Vagina (tissue), 2 donors: Measurements from ENCODE around the gene L3MBTL4. TPM values are rescaled to one million over a fixed set of nuclear protein-coding genes. Genes with fewer than 3 reads are reported as not detected.

ENCODE experiments used
- DNase-seq, 2 donors: peaks; one replicate each; pipeline ENCODE4 v3.0.0-alpha.2; 2017; ENCODE audit errors: extremely low spot score in 2 of 2
- H3K27ac ChIP-seq: fragments of 200-600 bp; sonication (generic); one replicate; pipeline ENCODE4 v1.5.1; 2019
- H3K27me3 ChIP-seq: fragments of 200-600 bp; sonication (generic); one replicate; pipeline ENCODE4 v1.5.1; 2019
- H3K36me3 ChIP-seq, 2 donors: fragments of 200-600 bp; sonication (generic); one replicate each; pipeline ENCODE4 v1.5.1; 2017 to 2019
- H3K4me1 ChIP-seq: fragments of 200-600 bp; sonication (generic); one replicate; pipeline ENCODE4 v1.5.1; 2019
- H3K4me3 ChIP-seq, 2 donors: fragments of 200-600 bp; sonication (generic); 1 replicate in 1 of 2; 2 replicates in 1 of 2; pipeline ENCODE4 v1.5.1; 2016 to 2019
- H3K9me3 ChIP-seq: fragments of 200-600 bp; sonication (generic); one replicate; pipeline ENCODE4 v1.5.1; 2019
- POLR2A ChIP-seq, 2 donors: fragments of 450-650 bp; IDR thresholded peaks; one replicate each; pipeline ENCODE4 v1.6.1; 2017; ENCODE audit warnings: antibody characterized with exemption in 2 of 2, mild to moderate bottlenecking in 2 of 2, moderate library complexity in 2 of 2
- POLR2AphosphoS5 ChIP-seq, 2 donors: sonication (generic); formaldehyde crosslinking; IDR thresholded peaks; one replicate each; pipeline ENCODE4 v1.9.0; 2017; ENCODE audit warnings: antibody characterized with exemption in 2 of 2, mild to moderate bottlenecking in 2 of 2, low read depth in 1 of 2; ENCODE audit not compliant: insufficient read depth in 1 of 2
- intact Hi-C: fragments of 100-400 bp; cut with DNase I; formaldehyde crosslinking; loops from one replicate; pipeline ENCODE4 v1.15.1; 2023
- total RNA-seq: library from RNA; depleted of rRNA; stranded (reverse); fragments of >200 nt; gene quantifications from one replicate; pipeline ENCODE4 v1.2.3, GENCODE V29; 2016
- TF ChIP-seq, protein P1 (sequence below), 3 experiments: fragments of 450-650 bp in 2 of 3; fragments of 200-600 bp in 1 of 3; sonication (generic) in 1 of 3; IDR thresholded peaks; one replicate each; pipeline ENCODE4 v1.5.1; 2017 to 2019; ENCODE audit warnings: antibody characterized with exemption in 3 of 3, mild to moderate bottlenecking in 2 of 3, moderate library complexity in 2 of 3

The L3MBTL4 gene
- total RNA-seq, 1 donor from 2014 or later: 9.6 TPM

GRCh38 chr18:6315517-6316331 is 99.0 kb downstream of the L3MBTL4 start:
- no peaks in the 10 kb centered on the region for H3K36me3 ChIP-seq
- no peaks in the 10 kb centered on the region for H3K27me3 ChIP-seq
- H3K4me3 ChIP-seq: no peak overlapping the region
- TF ChIP-seq POLR2AphosphoS5 (IDR thresholded peaks at IDR 0.05; ENCODE audit: insufficient read depth in 1 of 2, low read depth in 1 of 2) (no peak), POLR2A (IDR thresholded peaks at IDR 0.05) (no peak)
- TF ChIP-seq, protein P1, sequence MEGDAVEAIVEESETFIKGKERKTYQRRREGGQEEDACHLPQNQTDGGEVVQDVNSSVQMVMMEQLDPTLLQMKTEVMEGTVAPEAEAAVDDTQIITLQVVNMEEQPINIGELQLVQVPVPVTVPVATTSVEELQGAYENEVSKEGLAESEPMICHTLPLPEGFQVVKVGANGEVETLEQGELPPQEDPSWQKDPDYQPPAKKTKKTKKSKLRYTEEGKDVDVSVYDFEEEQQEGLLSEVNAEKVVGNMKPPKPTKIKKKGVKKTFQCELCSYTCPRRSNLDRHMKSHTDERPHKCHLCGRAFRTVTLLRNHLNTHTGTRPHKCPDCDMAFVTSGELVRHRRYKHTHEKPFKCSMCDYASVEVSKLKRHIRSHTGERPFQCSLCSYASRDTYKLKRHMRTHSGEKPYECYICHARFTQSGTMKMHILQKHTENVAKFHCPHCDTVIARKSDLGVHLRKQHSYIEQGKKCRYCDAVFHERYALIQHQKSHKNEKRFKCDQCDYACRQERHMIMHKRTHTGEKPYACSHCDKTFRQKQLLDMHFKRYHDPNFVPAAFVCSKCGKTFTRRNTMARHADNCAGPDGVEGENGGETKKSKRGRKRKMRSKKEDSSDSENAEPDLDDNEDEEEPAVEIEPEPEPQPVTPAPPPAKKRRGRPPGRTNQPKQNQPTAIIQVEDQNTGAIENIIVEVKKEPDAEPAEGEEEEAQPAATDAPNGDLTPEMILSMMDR (IDR thresholded peaks at IDR 0.05): no peak
- H3K9me3 ChIP-seq: peaks cover 6% of the 10 kb centered on the region
- H3K27ac ChIP-seq: no peak overlapping the region
- no peak for DNase-seq
- H3K4me1 ChIP-seq: no peaks in the 10 kb centered on the region
- intact Hi-C loops: no loop called here

DNA sequence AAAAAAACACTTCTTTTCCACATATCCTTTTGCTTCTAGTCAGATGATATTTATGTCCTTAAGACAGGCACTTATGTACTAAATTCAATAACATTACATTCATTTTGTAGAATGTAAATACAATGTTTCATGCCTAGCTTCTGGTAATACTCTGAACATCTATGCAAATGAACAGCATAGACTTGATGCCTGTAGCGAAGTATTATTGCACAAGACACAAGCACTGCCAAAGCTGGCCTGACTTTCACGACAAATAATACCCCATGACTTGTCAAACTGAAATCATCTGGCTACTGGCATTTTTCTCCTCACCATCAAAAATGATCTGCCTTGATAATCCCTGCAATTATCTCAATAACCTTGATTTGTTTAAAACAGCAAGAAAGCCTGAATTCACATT is 101.3 kb downstream of the L3MBTL4 start:
- intact Hi-C loops: no loop called here
- H3K4me1 ChIP-seq: no peaks in the 10 kb centered on the region

DNA sequence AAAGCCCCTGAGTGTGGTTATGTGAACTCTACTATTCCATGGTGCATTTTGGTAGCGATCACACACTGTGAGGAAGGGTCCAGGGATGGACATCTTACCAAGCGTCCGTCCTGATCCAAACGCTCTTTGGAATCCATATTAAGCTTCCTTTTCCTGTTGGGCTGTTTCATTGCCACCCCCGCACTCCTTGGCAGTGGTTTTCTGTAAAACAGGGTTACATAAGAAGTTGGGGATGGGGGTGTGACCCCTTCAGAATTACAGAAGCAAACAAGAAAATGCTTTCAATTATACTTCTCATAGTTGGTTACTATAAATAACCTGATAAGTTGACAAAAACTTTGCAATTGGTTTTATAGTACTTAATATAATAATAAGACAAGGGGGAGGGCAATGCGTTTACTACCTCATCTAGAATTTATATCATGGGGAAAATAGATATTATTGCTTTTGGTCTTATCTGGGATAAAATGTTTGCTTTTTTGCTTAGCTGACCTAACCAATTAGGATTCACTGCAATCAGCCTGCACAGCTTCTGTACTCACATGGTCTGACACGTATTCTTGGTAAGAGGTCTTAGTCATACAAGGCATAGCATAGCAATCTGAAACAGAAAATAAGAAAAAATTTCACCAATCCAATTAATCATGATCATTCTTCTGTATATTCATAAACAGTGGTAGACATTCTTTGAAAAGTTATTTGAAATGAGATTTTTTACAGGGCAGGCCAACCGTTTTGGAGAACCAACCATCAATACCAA is 103.1 kb downstream of the L3MBTL4 start:
- Histone ChIP-seq H3K4me3 (no peak overlapping the region), H3K9me3 (no peaks in the 10 kb centered on the region), H3K27ac (no peak overlapping the region), H3K4me1 (no peaks in the 10 kb centered on the region), H3K27me3 (no peaks in the 10 kb centered on the region), H3K36me3 (peaks cover 0 to 7% of the 10 kb centered on the region in 2 donors)
- intact Hi-C loops: no loop called here
- TF ChIP-seq POLR2AphosphoS5 (IDR thresholded peaks at IDR 0.05; ENCODE audit: insufficient read depth in 1 of 2, low read depth in 1 of 2): no peak
- no peak for TF ChIP-seq POLR2A (IDR thresholded peaks at IDR 0.05)
- TF ChIP-seq, protein P1 (IDR thresholded peaks at IDR 0.05): no peak
- DNase-seq: no peak

More for the DNA sequence above, 101.3 kb downstream of the L3MBTL4 start:
- peaks cover 0 to 7% of the 10 kb centered on the region in 2 donors for H3K36me3 ChIP-seq
- TF ChIP-seq POLR2A (IDR thresholded peaks at IDR 0.05) (no peak), POLR2AphosphoS5 (IDR thresholded peaks at IDR 0.05; ENCODE audit: insufficient read depth in 1 of 2, low read depth in 1 of 2) (no peak)
- TF ChIP-seq, protein P1 (IDR thresholded peaks at IDR 0.05): no peak
- no peak for DNase-seq
- H3K9me3 ChIP-seq: peaks cover 6% of the 10 kb centered on the region
- H3K4me3 ChIP-seq: no peak overlapping the region
- no peaks in the 10 kb centered on the region for H3K27me3 ChIP-seq
- no peak overlapping the region for H3K27ac ChIP-seq

DNA sequence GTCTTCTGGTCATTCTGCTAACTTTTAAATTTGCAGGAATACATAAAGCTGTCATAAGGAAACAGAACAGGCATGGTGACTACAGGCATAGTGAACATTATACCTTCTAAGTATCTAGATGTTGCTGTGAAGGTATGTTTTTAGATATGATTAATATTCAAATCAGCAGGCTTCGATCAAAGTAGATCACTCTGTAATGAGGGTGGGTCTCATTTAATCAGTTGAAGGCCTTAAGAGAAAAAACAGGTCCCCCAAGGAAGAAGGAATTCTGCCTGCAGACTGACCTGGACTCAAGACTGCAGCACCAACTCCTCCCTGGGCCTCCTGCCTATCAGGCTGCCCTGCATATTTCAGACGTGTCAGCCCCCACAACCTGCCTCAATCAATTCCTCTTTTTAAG is 104.0 kb downstream of the L3MBTL4 start:
- Histone ChIP-seq H3K27ac (no peak overlapping the region), H3K36me3 (peaks cover 0 to 7% of the 10 kb centered on the region in 2 donors), H3K9me3 (no peaks in the 10 kb centered on the region), H3K4me1 (no peaks in the 10 kb centered on the region), H3K4me3 (no peak overlapping the region), H3K27me3 (no peaks in the 10 kb centered on the region)
- intact Hi-C loops: no loop called here
- no peak for TF ChIP-seq POLR2AphosphoS5 (IDR thresholded peaks at IDR 0.05; ENCODE audit: insufficient read depth in 1 of 2, low read depth in 1 of 2)
- TF ChIP-seq, protein P1 (IDR thresholded peaks at IDR 0.05): no peak
- no peak for TF ChIP-seq POLR2A (IDR thresholded peaks at IDR 0.05)
- no peak for DNase-seq
